Left lung (tissue), 10 donors: Measurements from ENCODE around the gene PRKCD. TPM values are rescaled to one million over a fixed set of nuclear protein-coding genes. Genes with fewer than 3 reads are reported as not detected.

Source experiments
- ATAC-seq: fragments of 200-7000 bp; cut with Tn5 transposase; one replicate; pipeline ENCODE4 v1.9.1; 2020; ENCODE audit warnings: moderate library complexity
- DNase-seq, 4 donors: peaks; one replicate each; pipeline ENCODE4 v3.0.0-alpha.2; 2013 to 2020
- H3K27ac ChIP-seq, 2 donors: fragments of 200-600 bp; sonication (generic) in 1 of 2; one replicate each; pipeline versions ENCODE4 v1.5.0 to v1.8.0; 2020 to 2021
- H3K27me3 ChIP-seq, 2 donors: fragments of 200-600 bp; sonication (generic) in 1 of 2; one replicate each; pipeline versions ENCODE4 v1.5.0 to v1.8.0; 2020 to 2021
- H3K36me3 ChIP-seq, 2 donors: fragments of 200-600 bp; sonication (generic) in 1 of 2; one replicate each; pipeline versions ENCODE4 v1.5.0 to v1.8.0; 2020 to 2021
- H3K4me1 ChIP-seq, 2 donors: fragments of 200-600 bp; one replicate each; pipeline ENCODE4 v1.8.0; 2021
- H3K4me3 ChIP-seq, 2 donors: fragments of 200-600 bp; sonication (generic) in 1 of 2; one replicate each; pipeline versions ENCODE4 v1.5.0 to v1.8.0; 2020 to 2021; ENCODE audit warnings: mild to moderate bottlenecking in 1 of 2
- H3K9me3 ChIP-seq, 2 donors: fragments of 200-600 bp; sonication (generic) in 1 of 2; one replicate each; pipeline versions ENCODE4 v1.5.0 to v1.8.0; 2020 to 2021
- intact Hi-C, 2 donors: fragments of 100-400 bp; cut with DNase I; formaldehyde crosslinking; loops; one replicate each; pipeline versions ENCODE4 v1.11.2 to v1.14.2; 2022
- polyA plus RNA-seq, 6 donors: library from polyadenylated mRNA; unstranded; fragments of 120-200 nt; gene quantifications; one replicate each; pipeline ENCODE4 v1.2.1, GENCODE V29; 2013; ENCODE audit not compliant: insufficient read length in 6 of 6
- total RNA-seq, 2 donors: library from RNA; stranded (reverse); fragmentation: NEBNext Ultra II Directional; extraction: Animal tissue kit (Norgen Biotek cat#: 25700); gene quantifications; one replicate each; pipeline ENCODE4 v1.2.1, GENCODE V29; 2021
- TF ChIP-seq, protein P1 (sequence below), 2 donors: fragments of 200-600 bp; sonication (generic) in 1 of 2; IDR thresholded peaks; one replicate each; pipeline versions ENCODE4 v1.5.0 to v1.8.0; 2021; ENCODE audit warnings: antibody characterized with exemption in 2 of 2
- donor health status: DM: no; HTN: yes; CAD: no.
- donor health status: DM: no; HTN: no; CAD: no.

PRKCD gene
- total and polyA plus RNA-seq, 8 donors, result 45.5 to 73.7 (median 53.0) TPM

DNA sequence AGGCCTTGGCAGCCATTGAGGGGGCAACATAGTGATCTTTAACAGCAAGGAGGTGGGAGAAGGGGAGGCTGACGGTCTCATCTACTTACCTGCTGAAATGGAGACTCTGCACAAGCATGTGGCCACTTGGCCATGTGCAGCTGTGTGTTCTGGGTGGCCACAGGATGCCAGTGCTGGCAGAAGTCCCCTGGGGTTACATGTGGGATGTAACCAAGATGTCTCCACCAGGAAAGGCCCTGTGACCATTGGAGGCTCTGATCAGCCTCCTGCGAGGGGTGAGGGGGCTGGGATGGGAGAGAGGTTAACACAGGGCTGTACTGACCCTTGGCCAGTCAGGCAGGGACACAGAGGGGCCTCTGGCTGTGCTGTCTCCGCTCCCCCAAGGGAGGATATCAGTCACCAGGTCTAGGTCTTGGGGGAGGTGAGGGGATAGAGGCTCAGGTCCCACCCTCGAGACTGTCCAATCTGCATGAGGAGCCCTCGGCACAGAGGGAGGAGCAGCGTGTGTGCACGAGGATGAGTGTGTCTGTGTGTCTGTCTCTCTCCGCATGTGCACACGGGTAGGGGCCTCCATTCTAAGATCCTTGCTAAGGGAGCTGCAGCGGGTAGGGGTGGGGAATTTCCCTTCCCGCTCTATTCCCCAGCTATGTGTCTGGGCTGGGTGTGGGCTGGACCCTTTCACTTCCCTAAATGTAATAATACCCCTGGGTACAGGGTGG is 19.5 kb downstream of the PRKCD start:
- intact Hi-C loops, result no loop called here
- Histone ChIP-seq H3K4me1 (peaks cover 0 to 56% of the 10 kb centered on the region in 2 donors), H3K36me3 (peaks cover 0 to 87% of the 10 kb centered on the region in 2 donors), H3K4me3 (no peak overlapping the region), H3K27me3 (no peaks in the 10 kb centered on the region), H3K9me3 (no peaks in the 10 kb centered on the region), H3K27ac (no peak overlapping the region)
- ATAC-seq (peak; percentile 74), DNase-seq (no peak)
- TF ChIP-seq, protein P1, sequence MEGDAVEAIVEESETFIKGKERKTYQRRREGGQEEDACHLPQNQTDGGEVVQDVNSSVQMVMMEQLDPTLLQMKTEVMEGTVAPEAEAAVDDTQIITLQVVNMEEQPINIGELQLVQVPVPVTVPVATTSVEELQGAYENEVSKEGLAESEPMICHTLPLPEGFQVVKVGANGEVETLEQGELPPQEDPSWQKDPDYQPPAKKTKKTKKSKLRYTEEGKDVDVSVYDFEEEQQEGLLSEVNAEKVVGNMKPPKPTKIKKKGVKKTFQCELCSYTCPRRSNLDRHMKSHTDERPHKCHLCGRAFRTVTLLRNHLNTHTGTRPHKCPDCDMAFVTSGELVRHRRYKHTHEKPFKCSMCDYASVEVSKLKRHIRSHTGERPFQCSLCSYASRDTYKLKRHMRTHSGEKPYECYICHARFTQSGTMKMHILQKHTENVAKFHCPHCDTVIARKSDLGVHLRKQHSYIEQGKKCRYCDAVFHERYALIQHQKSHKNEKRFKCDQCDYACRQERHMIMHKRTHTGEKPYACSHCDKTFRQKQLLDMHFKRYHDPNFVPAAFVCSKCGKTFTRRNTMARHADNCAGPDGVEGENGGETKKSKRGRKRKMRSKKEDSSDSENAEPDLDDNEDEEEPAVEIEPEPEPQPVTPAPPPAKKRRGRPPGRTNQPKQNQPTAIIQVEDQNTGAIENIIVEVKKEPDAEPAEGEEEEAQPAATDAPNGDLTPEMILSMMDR (IDR thresholded peaks at IDR 0.05), result no peak

DNA sequence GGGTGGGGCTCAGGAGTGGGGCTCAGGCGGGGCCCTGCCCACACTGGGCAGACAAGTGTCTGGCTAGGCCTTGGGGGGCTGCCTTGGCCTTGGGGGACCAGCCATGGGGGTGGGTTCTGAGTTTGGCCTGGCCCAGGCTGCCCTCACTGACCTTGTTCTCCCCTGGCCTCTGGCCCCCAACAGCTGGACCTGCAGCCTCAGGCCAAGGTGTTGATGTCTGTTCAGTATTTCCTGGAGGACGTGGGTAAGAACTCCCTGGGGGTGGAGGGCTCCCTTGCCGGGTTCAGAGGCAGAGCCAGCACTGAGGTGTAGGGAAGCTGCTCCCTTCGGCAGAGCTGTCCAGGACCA is 20.0 kb downstream of the PRKCD start:
- H3K36me3 ChIP-seq, result peaks cover 0 to 87% of the 10 kb centered on the region in 2 donors
- H3K9me3 ChIP-seq, result no peaks in the 10 kb centered on the region
- no peaks in the 10 kb centered on the region for H3K27me3 ChIP-seq
- TF ChIP-seq, protein P1 (IDR thresholded peaks at IDR 0.05), result no peak
- DNase-seq (peak in 1 of 4 donors; percentile 49), ATAC-seq (no peak)
- H3K27ac ChIP-seq, result no peak overlapping the region
- H3K4me3 ChIP-seq, result no peak overlapping the region
- H3K4me1 ChIP-seq, result peaks cover 0 to 51% of the 10 kb centered on the region in 2 donors
- intact Hi-C loops, result no loop called here

DNA sequence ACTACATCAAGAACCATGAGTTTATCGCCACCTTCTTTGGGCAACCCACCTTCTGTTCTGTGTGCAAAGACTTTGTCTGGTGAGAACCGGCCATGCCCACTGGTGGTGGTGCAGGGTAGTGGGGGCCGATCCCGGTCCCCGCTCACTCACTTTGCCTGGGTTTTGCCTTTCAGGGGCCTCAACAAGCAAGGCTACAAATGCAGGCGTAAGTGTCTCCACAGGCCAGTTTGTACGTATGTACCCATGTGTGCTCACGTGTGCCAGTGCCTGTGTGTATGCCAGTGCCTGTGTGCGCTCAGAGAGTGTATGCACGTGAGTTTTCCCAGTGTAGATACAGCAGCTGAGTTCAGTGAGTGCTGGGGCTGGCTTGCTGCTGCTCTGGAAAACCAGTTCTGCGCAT is 20.5 kb downstream of the PRKCD start:
- TF ChIP-seq, protein P1 (IDR thresholded peaks at IDR 0.05), result no peak
- no peak for DNase-seq
- Histone ChIP-seq H3K36me3 (peaks cover 0 to 87% of the 10 kb centered on the region in 2 donors), H3K27me3 (no peaks in the 10 kb centered on the region), H3K4me1 (peaks cover 0 to 45% of the 10 kb centered on the region in 2 donors), H3K27ac (no peak overlapping the region), H3K4me3 (no peak overlapping the region), H3K9me3 (no peaks in the 10 kb centered on the region)
- intact Hi-C loops, result no loop called here
- no peak for ATAC-seq

DNA sequence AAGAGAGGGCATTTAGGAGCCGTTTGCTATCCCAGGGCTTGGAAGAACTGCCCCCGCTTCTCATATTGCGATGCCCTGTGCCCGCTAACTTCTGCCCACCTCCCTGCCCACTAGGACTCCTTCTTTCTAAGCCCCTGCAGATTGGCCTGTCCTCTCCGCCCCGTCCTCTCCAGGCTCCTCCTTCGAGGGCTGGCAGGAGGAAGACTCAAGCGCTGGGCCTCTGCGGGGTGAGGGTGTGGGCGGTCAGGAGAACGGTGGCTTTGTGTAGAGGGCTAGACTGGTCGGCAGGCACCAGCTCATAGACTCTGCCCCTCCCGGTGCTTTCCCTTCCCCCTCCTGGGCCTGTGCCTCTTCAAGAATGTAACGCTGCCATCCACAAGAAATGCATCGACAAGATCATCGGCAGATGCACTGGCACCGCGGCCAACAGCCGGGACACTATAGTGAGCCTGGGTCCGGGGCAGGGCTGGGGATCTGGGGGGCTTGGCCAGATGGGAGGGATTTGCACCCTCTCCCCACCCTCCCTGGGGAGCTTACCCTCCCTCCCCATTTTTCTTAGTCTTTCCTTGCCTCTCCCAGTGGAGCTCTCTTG is 21.9 kb downstream of the PRKCD start:
- Histone ChIP-seq H3K36me3 (peaks cover 0 to 100% of the 10 kb centered on the region in 2 donors), H3K27me3 (no peaks in the 10 kb centered on the region), H3K4me3 (no peak overlapping the region), H3K27ac (no peak overlapping the region), H3K4me1 (peaks cover 0 to 34% of the 10 kb centered on the region in 2 donors), H3K9me3 (no peaks in the 10 kb centered on the region)
- TF ChIP-seq, protein P1 (IDR thresholded peaks at IDR 0.05), result no peak
- intact Hi-C loops, result no loop called here
- peak in 1 of 4 donors; percentile 60 for DNase-seq
- ATAC-seq, result no peak

DNA sequence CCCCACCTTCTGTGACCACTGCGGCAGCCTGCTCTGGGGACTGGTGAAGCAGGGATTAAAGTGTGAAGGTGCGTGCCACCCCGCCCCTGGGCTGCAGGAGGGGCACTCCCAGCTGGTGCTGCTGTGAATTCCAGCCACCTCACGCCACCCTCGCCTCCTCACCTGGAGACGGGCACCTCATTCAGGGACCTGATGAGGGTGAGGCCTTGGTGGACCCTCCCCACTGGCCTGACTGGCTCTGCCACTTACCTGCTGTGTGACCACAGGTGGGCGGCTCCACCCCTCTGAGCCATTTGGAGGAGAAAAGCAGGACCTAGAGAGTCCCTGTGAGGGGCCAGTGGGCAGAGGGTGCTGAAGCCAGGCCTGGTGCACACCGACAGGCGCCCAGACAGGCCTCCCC is 22.5 kb downstream of the PRKCD start:
- Histone ChIP-seq H3K27ac (no peak overlapping the region), H3K4me1 (peaks cover 0 to 28% of the 10 kb centered on the region in 2 donors), H3K9me3 (no peaks in the 10 kb centered on the region), H3K4me3 (no peak overlapping the region), H3K27me3 (no peaks in the 10 kb centered on the region), H3K36me3 (peaks cover 0 to 100% of the 10 kb centered on the region in 2 donors)
- ATAC-seq (no peak), DNase-seq (peak in 1 of 4 donors; percentile 69)
- intact Hi-C loops, result no loop called here
- TF ChIP-seq, protein P1 (IDR thresholded peaks at IDR 0.05), result no peak
